ENCODE measurements around the gene CTSZ. TPM values are rescaled to one million over a fixed set of nuclear protein-coding genes. Genes with fewer than 3 reads are reported as not detected.

The CTSZ gene
- total RNA-seq = 57.8 and 68.0 TPM in 2 replicates

GRCh38 chr20:59006864-59007664 lies at the start of gene CTSZ:
CTSZ (minus strand) TSS chr20:59007254; CDS start chr20:59007128, 126 bp downstream.

GRCh38 chr20:59042151-59042795 lies 35.2 kb upstream of the CTSZ start, which contains the start of gene PRELID3B:
PRELID3B (minus strand) TSS chr20:59042786; CDS start chr20:59042730, 56 bp downstream.

GRCh38 chr20:59032023-59032712 lies 25.1 kb upstream of the CTSZ start, which contains the start of gene ATP5F1E:
ATP5F1E (minus strand) TSS chr20:59032335; CDS start chr20:59032251, 84 bp downstream.

GRCh38 chr20:59019217-59019616 lies 12.2 kb upstream of the CTSZ start, which contains the start of gene TUBB1:
TUBB1 (plus strand) TSS chr20:59019429; CDS start chr20:59019523, 94 bp downstream.

GRCh38 chr20:58980711-58981627 lies 26.1 kb downstream of the CTSZ start, which contains the start of gene NELFCD:
NELFCD (plus strand) TSS chr20:58981256; CDS start chr20:58981310, 54 bp downstream.

Other genes starting within 250 kb of the CTSZ start
- gene GNAS-AS1, start 156.4 kb downstream of the CTSZ start, total RNA-seq = 0.42 and 2.0 TPM in 2 replicates
- gene GNAS, start 154.5 kb downstream of the CTSZ start, total RNA-seq = 559 and 647 TPM in 2 replicates
- 65.1 and 71.0 TPM in 2 replicates for gene NELFCD, start 26.0 kb downstream of the CTSZ start, total RNA-seq
- gene TUBB1, start 12.2 kb upstream of the CTSZ start, total RNA-seq = not detected in 2 replicates
- gene ATP5F1E, start 25.1 kb upstream of the CTSZ start, total RNA-seq = 33.7 and 39.6 TPM in 2 replicates
- gene PRELID3B, start 35.5 kb upstream of the CTSZ start, total RNA-seq = 61.7 and 62.6 TPM in 2 replicates
- not detected in 2 replicates for gene ZNF831, start 156.6 kb upstream of the CTSZ start, total RNA-seq

Measured in airway epithelial cell (primary cell).